Smooth muscle cell of the pulmonary artery (primary cell): ENCODE measurements around the gene WASHC2A. TPM values are rescaled to one million over a fixed set of nuclear protein-coding genes. Genes with fewer than 3 reads are reported as not detected.

ENCODE experiments used
- total RNA-seq: library from RNA; depleted of rRNA; stranded (reverse); fragments of >200 nt; gene quantifications from 2 replicates; pipeline ENCODE4 v1.2.3, GENCODE V29; 2014

WASHC2A gene, protein sequence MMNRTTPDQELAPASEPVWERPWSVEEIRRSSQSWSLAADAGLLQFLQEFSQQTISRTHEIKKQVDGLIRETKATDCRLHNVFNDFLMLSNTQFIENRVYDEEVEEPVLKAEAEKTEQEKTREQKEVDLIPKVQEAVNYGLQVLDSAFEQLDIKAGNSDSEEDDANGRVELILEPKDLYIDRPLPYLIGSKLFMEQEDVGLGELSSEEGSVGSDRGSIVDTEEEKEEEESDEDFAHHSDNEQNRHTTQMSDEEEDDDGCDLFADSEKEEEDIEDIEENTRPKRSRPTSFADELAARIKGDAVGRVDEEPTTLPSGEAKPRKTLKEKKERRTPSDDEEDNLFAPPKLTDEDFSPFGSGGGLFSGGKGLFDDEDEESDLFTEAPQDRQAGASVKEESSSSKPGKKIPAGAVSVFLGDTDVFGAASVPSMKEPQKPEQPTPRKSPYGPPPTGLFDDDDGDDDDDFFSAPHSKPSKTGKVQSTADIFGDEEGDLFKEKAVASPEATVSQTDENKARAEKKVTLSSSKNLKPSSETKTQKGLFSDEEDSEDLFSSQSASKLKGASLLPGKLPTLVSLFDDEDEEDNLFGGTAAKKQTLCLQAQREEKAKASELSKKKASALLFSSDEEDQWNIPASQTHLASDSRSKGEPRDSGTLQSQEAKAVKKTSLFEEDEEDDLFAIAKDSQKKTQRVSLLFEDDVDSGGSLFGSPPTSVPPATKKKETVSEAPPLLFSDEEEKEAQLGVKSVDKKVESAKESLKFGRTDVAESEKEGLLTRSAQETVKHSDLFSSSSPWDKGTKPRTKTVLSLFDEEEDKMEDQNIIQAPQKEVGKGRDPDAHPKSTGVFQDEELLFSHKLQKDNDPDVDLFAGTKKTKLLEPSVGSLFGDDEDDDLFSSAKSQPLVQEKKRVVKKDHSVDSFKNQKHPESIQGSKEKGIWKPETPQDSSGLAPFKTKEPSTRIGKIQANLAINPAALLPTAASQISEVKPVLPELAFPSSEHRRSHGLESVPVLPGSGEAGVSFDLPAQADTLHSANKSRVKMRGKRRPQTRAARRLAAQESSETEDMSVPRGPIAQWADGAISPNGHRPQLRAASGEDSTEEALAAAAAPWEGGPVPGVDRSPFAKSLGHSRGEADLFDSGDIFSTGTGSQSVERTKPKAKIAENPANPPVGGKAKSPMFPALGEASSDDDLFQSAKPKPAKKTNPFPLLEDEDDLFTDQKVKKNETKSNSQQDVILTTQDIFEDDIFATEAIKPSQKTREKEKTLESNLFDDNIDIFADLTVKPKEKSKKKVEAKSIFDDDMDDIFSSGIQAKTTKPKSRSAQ (N-terminal part only)
- 44.1 and 46.2 TPM in 2 replicates for total RNA-seq

DNA sequence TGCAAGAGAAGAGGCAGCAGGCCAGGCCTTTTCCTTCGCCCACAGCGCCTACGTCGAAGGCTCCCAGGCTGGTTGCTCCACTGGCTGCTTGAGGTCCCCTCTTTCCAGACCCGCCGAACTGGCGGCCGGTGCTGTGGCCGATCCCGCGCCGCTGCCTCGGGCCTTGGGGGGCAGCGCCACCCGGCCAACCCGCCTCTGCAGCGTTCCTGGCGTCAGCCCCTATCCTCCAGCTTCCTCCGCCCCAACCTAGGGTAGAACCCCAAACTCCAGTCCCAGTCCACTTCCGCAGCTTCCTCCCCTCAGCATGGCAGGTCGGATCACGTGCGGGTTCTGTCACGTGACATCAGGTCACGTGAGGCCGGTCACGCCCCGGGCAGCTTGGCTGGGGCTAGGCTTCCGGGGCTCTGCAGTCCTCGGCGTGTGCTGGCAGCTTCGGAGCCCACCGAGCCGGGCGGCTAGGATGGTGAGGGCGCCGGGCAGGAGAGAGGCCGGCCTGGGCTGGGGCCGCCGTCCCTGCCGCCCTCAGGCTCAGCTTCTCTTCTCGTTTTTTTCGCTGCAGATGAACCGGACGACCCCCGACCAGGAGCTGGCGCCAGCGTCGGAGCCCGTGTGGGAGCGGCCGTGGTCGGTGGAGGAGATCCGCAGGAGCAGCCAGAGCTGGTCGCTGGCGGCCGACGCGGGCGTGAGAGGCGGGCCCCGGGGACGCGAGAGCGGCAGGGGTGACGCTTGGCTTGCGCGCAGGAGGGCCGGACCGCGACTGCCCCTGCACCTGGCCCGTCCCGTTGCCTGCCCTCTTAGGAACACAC is at the start of gene WASHC2A:
Gene WASHC2A (plus strand): TSS at position 409 of the 806 bp plus-strand sequence. CDS start 52 bp downstream, at position 461.

Other genes with a start within 250 kb of the WASHC2A start
- 31.0 and 32.9 TPM in 2 replicates for gene PARG, start 125.9 kb upstream of the WASHC2A start, total RNA-seq
- 14.8 and 17.3 TPM in 2 replicates for gene TIMM23B, start 125.9 kb upstream of the WASHC2A start, total RNA-seq
- 2.9 and 4.0 TPM in 2 replicates for gene AGAP6, start 79.5 kb upstream of the WASHC2A start, total RNA-seq
- gene ASAH2, start 183.6 kb downstream of the WASHC2A start, total RNA-seq = 0.53 and 3.2 TPM in 2 replicates